AG09319 (cell line): Measurements from ENCODE around the gene SEC62.

Experiments used
- DNase-seq: peaks from one replicate; pipeline ENCODE4 v3.0.0-alpha.2; 2010; ENCODE audit warnings: low read depth; ENCODE audit errors: extremely low read depth
- TF ChIP-seq, protein P1 (sequence below): IDR thresholded peaks from 2 replicates; pipeline ENCODE4 v1.5.1; 2011; ENCODE audit warnings: low read depth, mild to moderate bottlenecking, inconsistent platforms, low read length, moderate library complexity

SEC62 gene

DNA sequence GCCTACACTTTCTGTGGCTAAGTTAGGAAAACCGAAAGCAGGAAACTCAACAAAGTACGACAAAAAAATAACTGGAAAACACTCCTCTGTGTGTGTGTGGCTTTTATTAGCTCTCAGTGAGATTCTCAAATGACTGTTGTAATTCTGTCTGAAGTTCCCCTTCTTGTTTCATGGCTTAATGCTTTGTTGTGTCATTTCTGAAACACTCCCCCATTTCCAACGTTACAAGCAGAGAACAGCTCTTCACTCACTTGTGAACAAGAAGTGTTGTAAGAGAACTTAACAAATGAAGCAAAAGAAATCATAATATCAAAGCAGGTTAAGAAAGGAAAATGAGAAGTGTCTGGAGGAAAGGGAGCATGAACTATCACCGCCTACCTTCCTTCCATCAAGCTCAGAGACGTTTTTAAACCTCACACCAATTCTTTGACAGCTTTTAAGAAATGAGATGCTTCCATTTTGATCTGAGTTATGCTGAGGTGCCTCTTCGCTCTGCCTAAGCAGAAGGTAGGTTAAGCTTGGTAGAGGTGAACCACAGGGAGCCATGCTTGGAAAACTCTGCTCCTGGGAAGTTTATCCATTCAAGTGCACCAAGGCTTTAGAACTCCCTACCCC lies 12.4 kb upstream of the SEC62 start:
- no peak for DNase-seq
- TF ChIP-seq, protein P1, sequence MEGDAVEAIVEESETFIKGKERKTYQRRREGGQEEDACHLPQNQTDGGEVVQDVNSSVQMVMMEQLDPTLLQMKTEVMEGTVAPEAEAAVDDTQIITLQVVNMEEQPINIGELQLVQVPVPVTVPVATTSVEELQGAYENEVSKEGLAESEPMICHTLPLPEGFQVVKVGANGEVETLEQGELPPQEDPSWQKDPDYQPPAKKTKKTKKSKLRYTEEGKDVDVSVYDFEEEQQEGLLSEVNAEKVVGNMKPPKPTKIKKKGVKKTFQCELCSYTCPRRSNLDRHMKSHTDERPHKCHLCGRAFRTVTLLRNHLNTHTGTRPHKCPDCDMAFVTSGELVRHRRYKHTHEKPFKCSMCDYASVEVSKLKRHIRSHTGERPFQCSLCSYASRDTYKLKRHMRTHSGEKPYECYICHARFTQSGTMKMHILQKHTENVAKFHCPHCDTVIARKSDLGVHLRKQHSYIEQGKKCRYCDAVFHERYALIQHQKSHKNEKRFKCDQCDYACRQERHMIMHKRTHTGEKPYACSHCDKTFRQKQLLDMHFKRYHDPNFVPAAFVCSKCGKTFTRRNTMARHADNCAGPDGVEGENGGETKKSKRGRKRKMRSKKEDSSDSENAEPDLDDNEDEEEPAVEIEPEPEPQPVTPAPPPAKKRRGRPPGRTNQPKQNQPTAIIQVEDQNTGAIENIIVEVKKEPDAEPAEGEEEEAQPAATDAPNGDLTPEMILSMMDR = no peak

DNA sequence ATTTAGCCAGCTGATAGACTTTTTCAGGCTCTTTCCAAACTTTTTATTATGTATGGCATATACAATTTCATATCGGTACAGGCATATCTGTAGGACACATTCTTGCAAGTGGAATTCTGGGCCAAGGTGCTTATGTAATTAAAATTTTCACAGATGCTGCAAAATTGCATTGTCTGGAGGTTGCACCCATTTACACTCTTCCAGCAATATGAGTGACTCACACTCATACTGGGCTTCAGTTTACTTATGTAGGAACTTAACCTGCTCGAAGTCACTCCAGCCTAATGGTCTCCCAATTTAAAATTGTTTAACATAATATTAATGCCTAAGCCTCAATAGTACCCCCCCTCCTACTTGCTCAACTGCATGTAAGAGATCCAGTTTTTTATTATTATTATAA lies 11.2 kb upstream of the SEC62 start:
- TF ChIP-seq, protein P1 = no peak
- DNase-seq = no peak

DNA sequence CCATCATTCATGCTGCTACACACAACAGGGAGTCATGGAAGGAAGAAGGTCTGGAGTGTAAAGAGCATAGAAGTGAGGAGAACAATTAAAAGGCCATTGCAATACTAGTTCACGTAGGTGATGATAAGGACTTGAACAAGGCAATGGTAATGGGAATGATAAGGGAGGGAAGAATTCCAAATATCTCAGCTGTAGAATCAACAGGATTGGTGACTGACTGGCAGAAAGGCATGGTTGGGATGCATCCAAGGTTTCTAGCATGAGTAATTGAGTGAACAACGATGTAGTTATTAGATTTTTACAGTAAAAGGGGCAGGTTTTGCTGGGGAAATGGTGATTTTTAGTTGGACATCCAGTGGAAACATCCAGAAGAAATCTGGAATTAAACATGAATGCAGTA lies 2.4 kb upstream of the SEC62 start:
- no peak for DNase-seq
- TF ChIP-seq, protein P1 = no peak

GRCh38 chr3:169965562-169966427 lies 812 bp upstream of the SEC62 start:
- TF ChIP-seq, protein P1 = no peak
- DNase-seq = no peak

- peak; percentile 18 for DNase-seq
- TF ChIP-seq, protein P1 = no peak
These were observed 626 bp downstream of the SEC62 start for GRCh38 chr3:169966951-169967915.

GRCh38 chr3:169968224-169968885 lies 1.7 kb downstream of the SEC62 start:
- DNase-seq = no peak
- TF ChIP-seq, protein P1 = no peak
